ENCODE measurements around the gene SHLD1.

SHLD1 gene

GRCh38 chr20:5882166-5882565, 132.0 kb downstream of the SHLD1 start:
- H3K4me3 ChIP-seq (ENCODE audit: control insufficient read depth, low read depth, low read length) = no peak overlapping the region
- no peak for TF ChIP-seq CTCF (IDR thresholded peaks at IDR 0.05; ENCODE audit: control insufficient read depth, insufficient read depth, low read depth, low read length, missing control alignments)
- DNase-seq (ENCODE audit: low read depth) = no peak

- H3K4me3 ChIP-seq (ENCODE audit: control insufficient read depth, low read depth, low read length) = no peak overlapping the region
- no peak for TF ChIP-seq CTCF (IDR thresholded peaks at IDR 0.05; ENCODE audit: control insufficient read depth, insufficient read depth, low read depth, low read length, missing control alignments)
- DNase-seq (ENCODE audit: low read depth) = no peak
Observed at GRCh38 chr20:5884465-5885335, 134.5 kb downstream of the SHLD1 start.

GRCh38 chr20:5885866-5886265, 135.7 kb downstream of the SHLD1 start:
- DNase-seq (ENCODE audit: low read depth) = no peak
- no peak overlapping the region for H3K4me3 ChIP-seq (ENCODE audit: control insufficient read depth, low read depth, low read length)
- TF ChIP-seq CTCF (IDR thresholded peaks at IDR 0.05; ENCODE audit: control insufficient read depth, insufficient read depth, low read depth, low read length, missing control alignments) = no peak

GRCh38 chr20:5886788-5887187, 136.6 kb downstream of the SHLD1 start:
- no peak for TF ChIP-seq CTCF (IDR thresholded peaks at IDR 0.05; ENCODE audit: control insufficient read depth, insufficient read depth, low read depth, low read length, missing control alignments)
- DNase-seq (ENCODE audit: low read depth) = no peak
- no peak overlapping the region for H3K4me3 ChIP-seq (ENCODE audit: control insufficient read depth, low read depth, low read length)

GRCh38 chr20:5887386-5887785, 137.2 kb downstream of the SHLD1 start:
- no peak for TF ChIP-seq CTCF (IDR thresholded peaks at IDR 0.05; ENCODE audit: control insufficient read depth, insufficient read depth, low read depth, low read length, missing control alignments)
- H3K4me3 ChIP-seq (ENCODE audit: control insufficient read depth, low read depth, low read length) = no peak overlapping the region
- no peak for DNase-seq (ENCODE audit: low read depth)

GRCh38 chr20:5888041-5888440, 137.8 kb downstream of the SHLD1 start:
- no peak for TF ChIP-seq CTCF (IDR thresholded peaks at IDR 0.05; ENCODE audit: control insufficient read depth, insufficient read depth, low read depth, low read length, missing control alignments)

More at GRCh38 chr20:5888041-5888440, 137.8 kb downstream of the SHLD1 start:
- H3K4me3 ChIP-seq (ENCODE audit: control insufficient read depth, low read depth, low read length) = no peak overlapping the region
- DNase-seq (ENCODE audit: low read depth) = no peak
